Head of caudate nucleus (tissue), 42 donors: ENCODE data around the gene ZPBP.
A peak's percentile ranks its signal among the peaks of the same experiment; 100 is the strongest.
"Not testable (repeated sequence)": the region's sequence is repeated elsewhere in the genome, so short reads cannot be mapped to it uniquely, and the experiment has no call there.

Source experiments
- DNase-seq, 42 donors: peaks; one replicate each; pipeline versions ENCODE4 v3.0.0 to v3.0.0-alpha.2; 2020 to 2021; ENCODE audit warnings: mixed read lengths in 7 of 42
- intact Hi-C: fragments of 100-400 bp; cut with DNase I; formaldehyde crosslinking; loops from one replicate; pipeline ENCODE4 v1.15.0; 2022

ZPBP gene

DNA sequence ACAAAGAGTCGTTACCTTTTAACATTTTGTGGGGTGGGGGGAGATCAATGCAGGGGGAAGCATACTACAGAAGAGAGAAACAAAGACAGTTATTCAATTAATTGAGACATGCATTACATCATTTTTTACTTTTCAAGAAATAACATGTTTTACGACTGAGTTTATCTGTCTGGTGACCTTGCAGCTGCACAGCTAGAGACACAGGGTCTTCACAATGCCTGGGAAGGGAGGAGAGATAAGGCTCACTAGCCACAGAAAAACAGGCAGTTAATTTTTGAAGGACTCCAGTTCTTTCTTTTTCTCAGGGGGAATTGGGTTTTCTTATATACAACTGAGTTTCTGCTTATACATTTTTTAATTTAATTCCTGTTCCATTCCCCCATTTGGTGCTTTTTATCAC, 30.1 kb downstream of the ZPBP start:
- DNase-seq, result no peak
- intact Hi-C loops, result no loop called here

- no peak for DNase-seq
- intact Hi-C loops, result no loop called here
Measured at GRCh38 chr7:50056131-50056530, 36.9 kb downstream of the ZPBP start.

DNA sequence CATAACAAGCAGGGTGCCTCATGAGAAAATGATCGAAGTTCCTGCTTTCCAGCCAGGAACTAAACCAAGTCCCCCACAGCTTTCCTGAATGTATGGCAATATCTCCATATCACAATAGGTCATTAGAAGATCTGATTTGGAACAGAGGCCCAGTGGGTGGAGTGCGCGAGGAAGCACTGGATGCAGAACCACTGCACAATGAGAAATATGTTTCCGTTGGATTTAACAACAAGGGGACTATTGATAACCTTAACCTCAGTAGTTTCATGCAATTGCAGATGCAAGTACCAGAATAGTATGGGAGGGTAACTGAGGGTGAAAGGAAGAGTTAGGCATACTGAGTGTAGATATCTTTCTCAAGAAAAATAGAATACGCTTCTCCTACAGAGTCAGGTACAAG, 45.3 kb downstream of the ZPBP start:
- no peak for DNase-seq
- intact Hi-C loops, result no loop called here

- DNase-seq, intact Hi-C loops: not testable (repeated sequence)
Measured at GRCh38 chr7:50041165-50041564, 51.9 kb downstream of the ZPBP start.

- no peak for DNase-seq
- intact Hi-C loops, result no loop called here
Measured at GRCh38 chr7:50037086-50037485, 56.0 kb downstream of the ZPBP start.

DNA sequence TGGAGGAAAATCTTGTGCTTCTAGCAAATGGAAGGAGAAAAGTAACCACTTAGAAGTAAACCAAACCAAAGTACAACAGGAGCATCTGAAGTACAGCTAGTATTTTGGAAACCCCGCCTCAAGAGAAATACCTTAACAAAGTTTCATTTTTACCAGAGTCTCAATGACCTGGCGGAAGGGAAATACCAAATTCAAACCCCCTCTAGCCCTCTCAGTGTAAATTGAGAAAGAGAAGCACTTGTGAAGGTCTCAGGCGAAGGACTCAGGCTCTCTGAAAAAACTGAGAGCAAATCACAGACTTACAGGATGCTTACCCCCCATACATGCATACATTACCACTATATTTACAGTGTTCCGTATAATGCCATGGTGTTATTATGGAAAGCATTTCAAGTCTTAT, 70.1 kb downstream of the ZPBP start:
- DNase-seq, result no peak
- intact Hi-C loops, result no loop called here

DNA sequence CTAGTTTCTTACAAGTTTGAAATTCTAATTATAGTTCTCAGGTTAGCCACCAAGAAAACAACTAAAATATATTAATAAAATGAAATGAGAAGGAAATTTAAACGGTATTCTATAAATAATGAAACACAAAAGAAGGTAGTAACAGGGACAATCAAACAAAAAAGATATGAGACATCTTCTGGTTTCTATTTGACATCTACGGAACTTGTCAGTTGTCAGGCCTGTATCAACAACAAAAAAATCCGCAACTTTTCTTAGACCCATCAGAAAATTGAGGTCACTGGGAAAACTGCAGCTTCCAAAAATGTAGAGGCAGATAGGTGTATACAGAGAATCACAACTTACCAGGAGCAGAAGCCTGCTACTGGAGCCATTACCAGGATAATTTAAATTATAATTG, 70.6 kb downstream of the ZPBP start:
- DNase-seq, result no peak
- intact Hi-C loops, result no loop called here

DNA sequence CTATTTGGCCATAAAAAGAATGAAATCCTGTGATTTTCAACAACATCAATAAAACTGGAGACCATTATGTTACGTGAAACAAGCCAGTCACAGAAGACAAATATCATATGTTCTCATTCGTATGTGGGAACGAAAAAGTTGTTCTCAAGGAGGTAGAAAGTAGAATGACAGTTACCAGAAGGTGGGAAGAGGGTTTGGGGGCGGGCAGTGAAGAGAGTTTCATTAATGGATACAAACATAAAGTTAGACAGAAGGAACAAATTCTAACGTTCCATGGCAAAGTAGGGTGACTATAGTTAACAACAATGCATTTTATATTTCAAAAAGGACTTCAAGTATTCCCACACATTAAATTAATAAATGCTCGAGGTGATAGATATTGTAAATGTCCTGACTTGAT, 97.4 kb downstream of the ZPBP start:
- intact Hi-C loops, result no loop called here
- DNase-seq, result peak in 26 of 42 donors; percentile 6 to 71 (median 32)

- DNase-seq, result no peak
- intact Hi-C loops, result no loop called here
Measured at GRCh38 chr7:49986191-49986590, 106.9 kb downstream of the ZPBP start.

GRCh38 chr7:49980465-49980864, 112.6 kb downstream of the ZPBP start:
- intact Hi-C loops, result no loop called here
- no peak for DNase-seq

DNA sequence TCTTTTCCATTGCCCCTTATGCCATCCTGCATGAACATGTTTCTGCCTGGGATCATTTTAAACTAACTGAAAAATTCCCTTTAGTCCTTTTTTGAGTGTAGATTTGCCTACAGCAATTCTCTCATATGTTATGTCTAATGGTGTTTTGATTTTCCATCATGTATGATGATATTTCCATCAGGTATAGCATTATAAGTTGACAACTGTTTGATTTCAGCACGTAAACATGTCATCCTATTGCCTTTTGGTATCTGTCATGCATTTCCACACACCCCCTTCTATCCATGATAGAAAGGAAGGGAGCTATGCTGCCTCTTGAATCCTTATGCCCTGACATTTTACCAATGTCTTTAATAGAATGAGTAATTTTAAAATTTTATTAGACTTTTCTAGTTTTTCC, 116.8 kb downstream of the ZPBP start:
- no peak for DNase-seq
- intact Hi-C loops, result no loop called here

DNA sequence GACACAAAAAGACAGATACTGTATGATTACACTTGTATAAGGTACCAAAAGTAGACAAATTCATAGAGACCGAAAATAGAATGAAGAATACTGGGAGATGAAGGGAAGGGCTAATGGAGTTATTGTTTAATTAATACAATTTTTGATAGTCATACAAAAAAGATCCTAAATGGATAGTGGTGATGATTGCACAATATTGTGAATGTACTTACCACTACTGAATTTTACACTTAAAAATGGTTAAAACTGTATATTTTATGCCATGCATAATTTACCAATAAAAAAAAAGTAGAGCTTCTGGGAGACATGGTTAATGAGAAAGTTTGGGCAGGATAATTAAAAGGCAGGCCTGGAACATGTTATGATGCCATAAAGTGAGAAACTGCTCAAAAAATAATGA, 119.0 kb downstream of the ZPBP start:
- intact Hi-C loops, result no loop called here
- DNase-seq, result no peak

GRCh38 chr7:49937608-49938007, 155.4 kb downstream of the ZPBP start:
- intact Hi-C loops, result no loop called here

DNA sequence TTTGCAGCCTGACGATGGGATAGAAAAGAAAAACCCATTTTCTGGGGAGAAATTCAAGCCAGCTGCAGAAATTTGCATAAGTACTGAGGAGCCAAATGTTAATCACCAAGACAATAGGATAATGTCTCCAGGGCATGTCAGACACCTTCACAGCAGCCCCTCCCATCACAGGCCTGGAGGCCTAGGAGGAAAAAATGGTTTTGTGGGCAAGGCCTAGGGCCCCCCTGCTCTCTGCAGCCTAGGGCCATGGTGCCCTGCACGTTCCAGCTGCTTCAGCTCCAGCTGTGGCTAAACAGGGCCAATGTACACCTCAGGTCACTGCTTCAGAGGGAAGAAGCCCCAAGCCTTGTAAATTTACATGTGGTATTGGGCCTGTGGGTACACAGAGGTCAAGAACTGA, 161.4 kb downstream of the ZPBP start:
- intact Hi-C loops, result no loop called here
- DNase-seq, result no peak

More at GRCh38 chr7:49937608-49938007, 155.4 kb downstream of the ZPBP start:
- no peak for DNase-seq

DNA sequence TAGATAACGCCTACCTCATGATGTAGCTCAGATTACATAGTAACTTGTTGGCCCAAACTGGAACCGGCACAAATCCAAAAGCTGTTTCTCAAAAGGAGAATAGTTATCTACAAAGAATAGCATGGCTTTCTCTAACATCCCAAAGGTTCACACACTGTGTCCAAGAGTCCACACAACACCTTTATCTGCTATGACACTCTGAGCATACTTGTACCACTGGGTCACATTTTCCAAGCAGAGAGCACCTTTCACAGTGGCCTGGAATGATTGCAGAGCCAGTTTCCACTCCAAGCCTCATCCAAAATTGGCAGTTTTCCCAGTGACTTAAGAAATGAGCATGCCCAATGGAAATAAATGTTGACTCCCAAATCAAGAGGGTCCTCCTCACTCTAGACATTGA, 164.3 kb downstream of the ZPBP start:
- no peak for DNase-seq
- intact Hi-C loops, result no loop called here

GRCh38 chr7:49927631-49928030, 165.4 kb downstream of the ZPBP start:
- DNase-seq, result no peak
- intact Hi-C loops, result no loop called here

DNA sequence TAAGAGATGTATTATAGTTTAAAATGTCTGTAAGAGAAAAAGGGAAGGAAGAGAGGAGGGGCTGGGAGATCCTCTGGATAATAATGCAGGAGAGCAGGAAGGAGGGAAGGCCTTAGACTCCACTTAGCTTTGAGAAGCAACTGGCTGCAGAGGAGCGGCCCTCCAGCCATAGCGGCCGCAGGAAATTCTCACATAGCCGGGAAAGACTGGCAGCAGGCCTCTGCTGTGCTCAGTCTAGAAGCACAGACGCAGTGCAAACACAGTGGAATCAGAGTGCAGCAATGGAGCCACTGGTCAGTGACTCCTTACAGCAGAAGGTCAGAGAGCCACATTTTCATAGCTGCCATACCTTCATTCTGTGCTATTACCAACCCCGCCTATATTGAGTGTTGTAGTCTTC, 166.3 kb downstream of the ZPBP start:
- intact Hi-C loops, result no loop called here
- no peak for DNase-seq

- DNase-seq, result no peak
- intact Hi-C loops, result no loop called here
Measured at GRCh38 chr7:49911909-49912308, 181.1 kb downstream of the ZPBP start.

DNA sequence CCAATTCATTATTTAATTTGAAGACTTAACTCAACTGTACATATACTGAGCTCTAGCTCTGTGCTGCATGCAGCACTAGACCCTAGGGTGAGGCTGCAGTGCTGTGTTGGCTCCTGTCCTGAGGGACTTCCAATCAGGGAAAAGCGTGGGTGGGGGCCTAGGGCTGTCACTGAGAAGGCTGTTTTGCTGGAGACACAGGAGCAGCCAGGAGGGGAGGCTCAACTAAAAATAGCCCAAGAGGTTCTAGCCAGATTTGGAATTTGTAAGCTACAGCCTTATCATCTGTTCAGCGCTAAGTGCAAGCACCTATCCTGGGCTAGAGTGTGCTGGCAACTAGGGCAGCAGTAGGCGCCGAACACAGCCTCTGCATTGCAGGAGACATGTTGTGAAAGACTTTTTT, 198.5 kb downstream of the ZPBP start:
- no peak for DNase-seq
- intact Hi-C loops, result no loop called here

GRCh38 chr7:49893131-49893530, 199.9 kb downstream of the ZPBP start:
- intact Hi-C loops, result no loop called here
- DNase-seq, result no peak

GRCh38 chr7:49892481-49892880, 200.6 kb downstream of the ZPBP start:
- DNase-seq, result no peak
- intact Hi-C loops, result no loop called here
